Measurements from ENCODE around the gene SCT.
A peak's percentile ranks its signal among the peaks of the same experiment; 100 is the strongest.
"Not testable (repeated sequence)": the region's sequence is repeated elsewhere in the genome, so short reads cannot be mapped to it uniquely, and the experiment has no call there.

The SCT gene

GRCh38 chr11:626475-627307, at the start of gene SCT:
TSS of gene SCT (minus strand) at chr11:627181. CDS start at chr11:627143, 38 bp downstream.
- DNase-seq = no peak

DNA sequence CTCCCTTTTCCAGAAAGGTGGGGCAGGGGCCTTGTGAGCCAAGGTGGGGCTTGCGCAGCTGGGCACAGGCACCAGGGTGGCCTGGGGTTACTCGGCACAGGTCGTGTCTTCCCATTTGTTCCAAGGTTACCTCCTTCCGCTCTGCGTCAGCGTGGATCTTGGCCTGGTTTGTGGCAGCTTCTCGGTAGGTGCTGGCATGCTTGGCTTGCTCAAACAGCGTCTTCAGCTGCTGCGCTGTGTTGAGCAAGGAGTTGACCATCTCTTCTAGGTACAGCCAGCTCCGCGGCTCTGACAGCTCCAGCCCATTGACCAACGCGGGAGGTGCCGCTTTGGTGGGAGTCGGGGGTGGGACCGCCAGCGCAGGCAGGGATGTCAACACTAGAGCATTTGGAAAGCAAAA, 47.4 kb upstream of the SCT start:
- DNase-seq = no peak

- DNase-seq = no peak
These were observed 46.9 kb upstream of the SCT start for GRCh38 chr11:673866-674265.

DNA sequence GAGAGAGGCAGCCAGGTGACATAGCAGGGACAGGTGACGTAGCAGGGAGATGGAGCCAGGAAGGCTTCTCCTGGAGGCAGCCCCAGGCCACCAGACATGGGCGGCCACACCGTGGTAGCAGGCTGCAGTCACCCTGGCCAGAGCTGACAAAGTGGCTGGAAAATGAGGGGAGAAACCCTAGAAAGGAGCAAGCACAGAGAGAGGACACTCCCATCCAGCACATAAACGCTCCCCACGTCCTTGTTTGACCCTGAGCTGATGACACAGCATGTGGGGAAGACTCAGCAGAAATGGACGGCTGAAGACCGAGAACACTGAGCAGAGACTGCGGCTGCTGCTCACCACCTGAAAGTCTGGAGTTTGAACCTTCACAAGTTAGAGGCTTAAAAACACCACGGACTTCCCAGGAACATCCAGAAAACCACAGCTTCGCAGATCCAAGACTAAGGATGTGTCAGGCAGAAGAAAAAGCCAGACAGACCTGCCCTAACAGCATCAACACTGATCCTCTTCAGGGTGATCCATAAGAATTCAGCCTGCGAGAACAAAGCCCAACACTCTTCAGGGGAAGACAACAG, 38.8 kb upstream of the SCT start:
- no peak for DNase-seq

DNA sequence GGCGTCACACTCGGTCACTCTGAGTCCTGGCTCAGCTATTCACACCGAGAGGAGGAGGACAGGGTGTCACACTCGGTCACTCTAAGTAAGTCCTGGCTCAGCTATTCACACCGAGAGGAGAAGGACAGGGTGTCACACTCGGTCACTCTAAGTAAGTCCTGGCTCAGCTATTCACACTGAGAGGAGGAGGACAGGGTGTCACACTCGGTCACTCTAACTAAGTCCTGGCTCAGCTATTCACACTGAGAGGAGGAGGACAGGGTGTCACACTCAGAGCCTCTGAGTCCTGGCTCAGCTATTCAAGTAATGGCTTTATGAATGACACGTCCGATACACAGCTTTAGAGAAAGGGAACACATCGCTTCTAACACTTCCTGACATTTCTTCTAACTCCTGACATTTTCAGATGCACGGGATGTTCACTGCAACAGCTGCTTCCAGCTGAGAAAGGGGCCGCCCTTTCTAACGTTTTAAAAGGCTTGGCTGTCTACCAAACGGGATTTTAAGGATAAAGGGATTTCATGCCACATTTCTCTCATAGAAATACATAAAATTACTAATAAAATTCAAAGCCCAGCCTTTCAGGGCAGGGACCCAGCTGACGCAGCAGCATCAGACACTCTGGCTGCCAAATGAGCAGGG, 38.2 kb upstream of the SCT start:
- no peak for DNase-seq

DNA sequence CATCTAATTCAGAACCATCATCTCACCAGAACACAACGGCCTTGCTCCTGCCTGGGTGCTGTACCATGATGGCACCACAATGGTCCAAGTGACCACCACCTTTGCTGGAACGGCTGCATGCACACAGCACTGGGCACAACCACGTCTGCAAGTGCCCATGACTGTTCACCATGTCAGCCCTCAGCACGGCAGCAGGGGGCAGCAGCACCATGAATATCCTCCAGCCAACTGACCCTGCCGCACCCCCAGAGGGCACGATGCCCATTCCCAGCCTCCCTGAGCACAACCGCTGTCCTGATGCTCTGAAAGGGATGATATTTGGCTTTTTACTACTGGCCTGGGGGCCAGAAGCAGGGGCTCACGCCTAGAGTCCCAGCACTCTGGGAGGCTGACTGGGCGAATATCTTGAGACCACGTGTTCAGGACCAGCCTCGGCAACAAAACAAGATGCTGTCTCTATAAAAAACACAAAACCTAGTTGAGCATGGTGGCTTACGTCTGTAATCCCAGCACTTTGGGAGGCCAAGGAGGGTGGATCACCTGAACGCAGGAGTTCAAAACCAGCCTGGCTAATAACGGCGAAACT, 35.8 kb upstream of the SCT start:
- peak; percentile 10 for DNase-seq

DNA sequence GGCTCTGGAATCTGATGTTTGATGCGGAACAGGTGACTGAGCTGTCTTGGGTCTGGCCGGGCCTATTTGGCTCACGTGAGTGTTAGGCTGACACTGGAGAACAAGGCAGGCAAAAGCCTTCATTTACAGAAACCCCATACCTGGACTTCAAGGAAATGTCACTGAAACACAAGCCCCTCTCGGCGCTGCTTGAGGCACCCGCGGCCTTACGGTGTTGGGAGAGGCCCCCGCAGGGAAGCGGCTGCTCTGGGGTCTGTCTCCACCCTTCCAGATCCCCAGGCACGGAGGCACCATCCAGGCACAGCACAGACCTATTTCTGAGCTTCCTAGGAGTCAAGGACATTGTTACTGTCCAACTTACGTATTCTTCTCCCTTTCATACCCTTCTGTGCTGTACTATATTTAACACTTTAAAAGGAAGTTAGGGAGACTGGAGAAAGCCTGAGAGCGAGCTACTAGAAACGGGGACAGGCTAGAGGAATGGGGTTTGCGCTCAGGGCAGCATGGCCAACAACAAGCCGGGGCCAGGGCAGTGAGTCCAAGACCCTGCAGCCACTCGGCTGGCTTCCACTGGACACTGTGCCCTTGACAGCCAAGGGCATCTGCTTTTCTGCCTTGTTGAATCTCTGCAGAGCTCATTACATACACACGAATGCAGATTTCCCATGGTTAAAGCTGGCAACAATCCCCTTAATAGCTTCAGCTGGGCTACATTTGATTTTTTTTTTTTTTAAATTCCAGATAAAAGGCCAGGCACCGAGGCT, 33.9 kb upstream of the SCT start:
- DNase-seq = no peak

DNA sequence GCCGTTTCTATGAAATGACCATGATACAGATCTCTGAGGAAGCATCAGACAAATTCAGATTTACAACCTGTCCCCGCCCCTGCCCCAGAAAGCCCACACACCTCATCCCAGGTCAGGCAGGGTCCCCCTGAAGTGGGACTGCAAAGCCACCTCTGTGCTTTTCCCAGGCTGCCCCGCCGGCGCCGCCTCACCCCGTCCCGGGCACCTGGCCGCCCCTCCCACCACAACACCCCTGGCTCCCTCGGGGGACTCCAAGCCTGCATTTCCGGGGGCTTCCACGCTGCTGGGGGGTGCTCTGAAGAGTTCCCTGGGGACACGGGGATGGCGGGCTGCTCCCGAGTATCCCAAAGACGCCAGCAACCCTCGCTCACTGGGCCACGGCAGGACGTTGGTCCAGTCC, 33.3 kb upstream of the SCT start:
- DNase-seq = no peak

DNA sequence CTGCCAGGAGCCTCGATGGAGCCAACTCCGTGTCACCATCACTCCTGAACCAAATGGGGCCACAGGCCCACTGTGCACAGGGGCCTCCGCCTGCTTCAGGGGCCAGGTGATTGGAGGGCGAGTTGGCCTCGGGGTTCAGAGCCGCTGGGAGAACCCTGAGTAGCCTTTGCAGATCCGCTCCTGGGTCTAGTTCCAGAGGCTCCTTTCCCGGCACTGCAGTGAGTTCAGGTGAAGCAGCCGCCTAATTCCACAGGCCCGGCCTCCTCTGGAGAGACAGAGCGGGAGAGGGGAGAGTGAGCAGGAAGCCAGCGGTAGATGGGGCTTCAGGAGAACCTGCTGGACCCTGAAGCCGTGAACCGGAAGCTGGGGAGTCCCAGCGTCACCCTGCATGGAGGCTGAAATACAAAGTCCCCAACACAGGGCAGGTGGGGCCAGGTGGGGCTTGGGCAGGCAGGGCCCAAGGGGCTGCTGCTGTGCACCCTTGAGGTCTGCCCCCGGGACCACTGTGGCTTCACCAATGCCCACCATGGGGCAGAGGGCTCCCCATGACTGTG, 32.6 kb upstream of the SCT start:
- DNase-seq = no peak

DNA sequence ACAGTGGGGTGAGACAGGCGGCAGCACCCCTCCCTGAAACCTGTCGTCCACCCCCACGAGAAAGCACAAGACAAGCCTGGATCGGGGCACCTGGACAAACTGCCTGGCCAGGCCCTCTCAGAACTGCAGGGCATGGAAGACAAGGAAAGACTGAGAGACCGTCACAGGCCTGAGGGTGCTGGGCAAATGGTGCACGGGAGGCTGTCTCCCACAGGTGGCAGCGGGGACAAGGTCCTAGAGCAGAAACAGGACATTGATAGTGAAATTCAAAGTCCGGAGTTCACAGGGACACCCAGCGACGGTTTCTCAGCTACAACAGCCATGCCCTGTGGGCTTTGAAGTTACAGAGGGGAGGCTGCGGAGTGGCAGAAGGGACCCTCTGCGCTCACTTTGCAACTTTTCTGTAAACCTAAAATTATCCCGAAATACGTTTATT, 30.7 kb upstream of the SCT start:
- DNase-seq = no peak

DNA sequence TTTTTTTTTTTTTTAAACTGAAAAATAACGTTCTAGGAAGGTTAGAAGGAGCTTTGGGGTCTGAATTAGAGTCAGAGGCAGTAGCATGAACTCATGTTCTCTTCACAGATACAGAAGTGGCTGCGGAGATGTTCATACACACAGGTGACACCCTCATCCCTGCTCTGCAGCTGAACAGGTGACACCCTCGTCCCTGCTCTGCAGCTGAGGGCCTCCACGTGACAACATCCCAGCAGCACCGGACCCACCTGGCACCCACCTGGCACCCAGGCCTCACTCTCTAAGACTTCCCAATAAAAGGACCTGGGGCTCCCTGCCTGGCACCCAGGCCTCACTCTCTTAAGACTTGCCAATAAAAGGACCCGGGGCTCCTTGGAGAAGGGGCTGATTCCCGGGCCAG, 29.9 kb upstream of the SCT start:
- DNase-seq = no peak

DNA sequence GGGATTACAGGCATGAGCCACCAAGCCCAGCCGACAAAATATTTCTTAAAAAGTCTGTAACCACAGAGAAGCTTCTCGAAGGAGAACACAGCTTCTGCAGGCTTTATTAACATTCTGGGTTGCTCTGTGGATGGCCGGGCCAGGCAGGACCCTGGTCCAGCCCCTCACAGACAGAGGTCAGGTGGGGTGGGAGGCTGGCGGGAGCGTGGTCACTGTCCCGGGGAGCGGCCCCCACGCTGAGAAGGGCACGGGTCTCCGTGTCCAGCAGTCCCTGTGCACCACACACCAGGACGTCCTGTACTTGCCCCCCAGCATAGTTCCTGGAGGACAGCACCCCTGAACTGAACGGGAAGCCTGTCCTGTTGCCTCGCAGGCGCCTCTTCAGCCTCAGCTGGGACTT, 29.4 kb upstream of the SCT start:
- no peak for DNase-seq

DNA sequence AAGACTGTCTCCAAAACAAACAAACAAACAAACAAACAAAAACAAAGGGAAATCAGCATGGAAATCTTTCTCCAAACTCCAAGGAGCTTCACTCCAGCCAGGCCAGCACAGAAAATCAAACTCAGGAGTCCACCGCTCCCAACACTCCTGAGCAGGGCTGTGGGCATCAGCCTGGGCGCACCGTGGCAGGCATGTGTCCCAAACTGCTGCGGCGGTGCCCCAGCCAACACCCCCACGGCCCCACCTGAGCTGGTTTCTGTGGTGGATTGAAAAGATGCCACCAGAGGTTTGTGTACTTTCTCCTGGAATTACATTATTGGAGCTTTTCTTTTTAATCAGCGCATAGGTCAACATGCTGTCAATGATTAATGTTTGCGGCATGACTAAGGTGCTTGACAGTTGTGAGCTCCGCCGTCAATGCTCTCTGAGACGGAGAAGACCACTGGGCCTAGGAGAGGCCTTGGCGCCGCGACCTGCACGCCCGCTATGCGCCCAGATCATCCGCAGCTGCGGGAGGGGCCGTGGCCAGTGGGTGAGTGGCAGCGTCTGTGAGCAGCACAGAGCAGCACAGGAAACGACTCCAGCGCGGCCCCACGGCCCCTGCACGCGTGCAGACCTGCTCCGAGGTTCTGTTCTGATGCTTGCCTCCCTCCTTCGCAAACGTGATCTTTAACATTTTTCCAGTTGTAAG, 28.2 kb upstream of the SCT start:
- DNase-seq = no peak

GRCh38 chr11:654444-654843, 27.5 kb upstream of the SCT start:
- DNase-seq = not testable (repeated sequence)

DNA sequence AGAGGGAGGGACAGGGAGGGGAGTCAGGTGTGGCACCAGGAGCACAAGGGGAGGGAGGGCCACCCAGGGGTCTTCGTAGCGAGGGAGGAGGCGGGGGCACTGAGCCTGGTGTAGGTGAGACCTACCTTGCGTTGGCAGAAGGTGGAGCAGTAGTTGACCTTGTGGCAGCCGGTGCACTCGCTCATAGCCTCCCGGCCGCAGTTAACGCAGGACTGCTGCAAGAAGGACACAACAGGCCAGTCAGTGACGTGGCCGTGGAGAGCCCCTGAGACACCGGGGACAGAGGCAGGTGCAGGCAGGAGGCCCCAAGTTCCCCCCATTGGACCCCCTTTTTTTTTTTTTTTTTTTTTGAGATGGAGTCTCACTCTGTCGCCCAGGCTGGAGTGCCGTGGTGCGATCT, 26.9 kb upstream of the SCT start:
- DNase-seq = no peak

GRCh38 chr11:653136-653535, 26.2 kb upstream of the SCT start:
- DNase-seq = not testable (repeated sequence)

- DNase-seq = no peak
These were observed 23.5 kb upstream of the SCT start for GRCh38 chr11:650482-650881.

DNA sequence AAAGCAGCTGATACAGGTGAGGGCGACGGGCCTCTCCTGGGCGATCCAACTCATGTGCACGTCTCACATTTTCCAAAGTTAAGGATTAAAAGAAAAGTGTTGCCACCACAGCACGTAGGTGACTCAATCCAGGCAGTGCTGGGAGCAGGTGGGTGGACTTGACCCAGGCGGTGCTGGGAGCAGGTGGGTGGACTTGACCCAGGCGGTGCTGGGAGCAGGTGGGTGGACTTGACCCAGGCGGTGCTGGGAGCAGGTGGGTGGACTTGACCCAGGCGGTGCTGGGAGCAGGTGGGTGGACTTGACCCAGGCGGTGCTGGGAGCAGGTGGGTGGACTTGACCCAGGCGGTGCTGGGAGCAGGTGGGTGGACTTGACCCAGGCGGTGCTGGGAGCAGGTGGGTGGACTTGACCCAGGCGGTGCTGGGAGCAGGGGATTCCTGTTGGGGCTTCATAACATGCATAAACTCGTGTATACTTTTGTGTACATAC, 20.7 kb upstream of the SCT start:
- not testable (repeated sequence) for DNase-seq

GRCh38 chr11:646214-646613, 19.2 kb upstream of the SCT start:
- DNase-seq = no peak

GRCh38 chr11:645536-645935, 18.6 kb upstream of the SCT start:
- DNase-seq = no peak

- no peak for DNase-seq
These were observed 17.1 kb upstream of the SCT start for GRCh38 chr11:643849-644738.
